GM21526 (cell line): Measurements from ENCODE around the gene TCP11.

Source experiments
- ATAC-seq: cut with Tn5 transposase; IDR thresholded peaks from one replicate; pipeline ENCODE4 v1.9.1; 2021; ENCODE audit warnings: moderate library complexity; ENCODE audit not compliant: unreplicated experiment, low FRiP score

TCP11 gene

DNA sequence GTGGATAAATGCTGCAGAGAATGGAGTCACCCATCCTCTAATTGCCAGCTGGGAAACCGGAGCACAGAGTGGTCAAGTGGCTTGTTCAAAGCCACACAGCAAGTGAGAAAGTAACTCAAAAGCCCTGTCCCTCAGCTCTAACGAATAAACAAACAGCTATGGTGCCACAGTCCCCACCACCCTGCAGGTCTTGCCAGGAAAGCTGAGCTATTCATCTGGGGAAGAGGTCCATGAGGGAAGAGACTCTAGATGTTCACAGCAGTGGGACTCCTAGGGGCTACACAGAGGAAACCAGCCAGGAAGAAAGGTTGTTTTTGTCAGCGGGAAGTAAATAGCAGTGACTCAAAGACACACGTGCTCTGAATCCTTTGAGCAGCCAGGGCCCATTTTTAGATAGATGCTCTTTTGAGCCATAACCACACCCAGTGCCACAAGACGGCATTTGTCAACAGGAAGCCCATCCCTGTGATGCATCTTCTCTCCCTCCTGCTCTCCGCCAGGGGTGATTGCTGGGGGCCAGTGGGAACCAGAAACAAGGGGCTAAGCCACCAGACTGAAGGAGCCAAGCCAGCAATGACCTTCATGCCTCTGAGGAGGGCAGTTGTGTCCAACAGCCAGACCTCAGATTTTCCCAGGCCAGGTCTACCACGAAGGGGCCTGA is 32.4 kb upstream of the TCP11 start:
- no peak for ATAC-seq

DNA sequence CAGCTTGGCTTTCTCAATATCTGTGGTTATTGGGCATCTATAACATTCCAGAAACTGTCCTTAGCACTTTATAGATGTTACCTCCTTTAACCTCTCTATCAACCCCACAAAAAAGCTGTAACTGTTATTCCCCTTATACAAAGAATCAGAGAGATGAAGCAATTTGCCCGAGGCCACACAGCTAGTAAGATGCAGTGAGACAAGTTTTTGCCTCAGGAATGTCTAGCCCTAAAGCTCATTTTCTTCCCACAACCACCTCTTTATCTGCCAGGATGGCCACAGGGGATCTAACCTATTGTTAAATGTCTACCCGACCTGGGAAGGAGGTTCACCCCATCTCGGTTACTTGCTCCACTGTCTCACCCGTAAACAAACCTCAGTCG is 31.9 kb upstream of the TCP11 start:
- ATAC-seq = no peak

DNA sequence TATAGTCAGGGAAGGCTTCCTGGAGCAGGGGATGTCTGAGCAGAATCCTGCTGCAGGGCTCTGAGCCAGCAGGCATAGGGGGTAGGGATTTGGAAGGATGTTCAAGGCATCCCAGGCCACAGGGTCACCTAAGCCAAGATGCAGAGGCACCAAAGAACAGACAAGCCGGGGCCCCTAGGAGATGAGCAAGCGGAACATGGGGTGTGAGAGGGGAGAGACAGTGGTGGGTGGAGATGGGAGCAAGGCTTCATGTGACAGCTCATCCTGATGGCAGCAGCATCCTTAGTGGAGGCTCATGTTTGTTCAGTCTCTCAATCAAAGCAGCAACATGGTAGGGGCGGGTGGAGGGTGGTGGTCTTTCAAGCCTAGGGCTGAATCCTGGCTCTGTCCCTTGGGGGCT is 29.8 kb upstream of the TCP11 start:
- ATAC-seq = no peak

DNA sequence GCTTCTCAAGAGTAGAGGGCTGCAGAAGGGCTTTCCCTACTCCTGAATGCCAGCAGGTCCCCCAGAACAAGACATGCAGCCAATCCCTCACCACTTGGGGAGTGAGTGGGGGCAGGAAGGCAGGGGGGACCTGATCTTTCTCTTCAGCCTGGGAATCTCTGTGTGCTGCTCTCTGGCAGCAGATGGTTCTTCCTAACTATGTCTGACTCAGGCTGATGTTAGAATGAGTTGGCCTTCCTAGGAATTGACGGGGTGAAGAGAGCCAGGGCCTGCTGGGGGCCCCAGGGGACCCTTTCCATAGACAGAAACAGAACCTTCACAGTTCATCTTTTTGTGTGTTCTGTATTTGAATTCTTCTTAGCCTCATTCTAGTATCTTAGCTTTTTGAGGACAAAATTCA is 29.0 kb upstream of the TCP11 start:
- ATAC-seq = no peak

DNA sequence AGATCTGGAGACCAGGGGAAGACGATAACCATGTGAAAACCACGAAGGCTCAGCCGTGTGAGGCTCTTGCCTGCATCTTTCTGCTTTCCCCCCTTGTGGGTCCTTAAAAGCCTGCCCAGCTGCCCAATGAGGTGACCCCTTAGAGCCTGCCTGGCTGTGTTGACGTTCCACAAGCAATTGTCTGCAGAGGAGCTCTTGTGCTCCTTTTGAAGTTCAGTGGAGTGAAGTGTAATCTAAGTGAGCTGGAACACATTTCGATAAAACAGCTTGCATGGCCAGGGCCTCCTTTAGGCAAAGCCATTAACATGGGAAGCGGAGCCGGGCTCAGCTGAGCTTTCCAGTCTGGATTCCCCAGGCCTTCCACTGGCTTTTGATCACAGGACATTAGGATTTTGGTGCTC is 27.3 kb upstream of the TCP11 start:
- ATAC-seq = no peak

DNA sequence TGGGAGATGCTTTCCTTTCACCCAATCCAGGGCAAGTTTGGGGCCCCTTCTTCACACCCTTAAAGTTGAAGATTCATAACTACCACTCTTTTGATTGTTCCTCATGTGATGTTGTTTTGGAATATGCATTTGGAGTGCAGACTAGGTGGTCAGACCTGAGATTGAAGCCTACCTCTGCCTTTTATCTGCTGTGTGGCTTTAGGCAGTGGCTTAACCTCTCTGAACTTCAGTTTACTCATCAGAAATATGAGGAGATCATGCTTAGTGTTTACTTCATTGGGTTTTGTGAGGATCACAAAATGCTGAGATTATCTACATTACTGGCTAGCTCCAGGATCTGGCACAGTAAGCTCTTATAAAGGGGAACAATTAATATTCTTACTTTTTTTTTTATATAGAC is 26.4 kb upstream of the TCP11 start:
- no peak for ATAC-seq

DNA sequence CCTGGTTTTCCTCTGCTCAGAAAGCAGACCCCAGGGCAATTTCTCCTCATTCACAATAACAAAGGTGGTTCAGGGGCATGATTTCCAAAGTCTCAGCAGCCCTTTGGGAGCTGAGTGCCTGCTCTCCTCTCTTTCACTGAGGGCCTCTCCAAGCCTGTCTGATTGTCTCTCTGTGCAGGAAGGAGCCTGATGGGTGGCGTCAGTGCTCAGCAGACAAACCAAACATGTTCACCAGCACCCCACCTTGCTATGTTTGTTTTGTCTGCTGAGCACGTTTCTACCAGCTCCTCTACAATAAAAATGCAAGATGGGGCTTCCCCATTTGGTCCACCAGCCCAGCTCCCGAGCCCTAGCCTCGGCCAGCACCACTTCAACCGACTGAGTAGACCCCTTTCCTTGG is 25.4 kb upstream of the TCP11 start:
- ATAC-seq = no peak

DNA sequence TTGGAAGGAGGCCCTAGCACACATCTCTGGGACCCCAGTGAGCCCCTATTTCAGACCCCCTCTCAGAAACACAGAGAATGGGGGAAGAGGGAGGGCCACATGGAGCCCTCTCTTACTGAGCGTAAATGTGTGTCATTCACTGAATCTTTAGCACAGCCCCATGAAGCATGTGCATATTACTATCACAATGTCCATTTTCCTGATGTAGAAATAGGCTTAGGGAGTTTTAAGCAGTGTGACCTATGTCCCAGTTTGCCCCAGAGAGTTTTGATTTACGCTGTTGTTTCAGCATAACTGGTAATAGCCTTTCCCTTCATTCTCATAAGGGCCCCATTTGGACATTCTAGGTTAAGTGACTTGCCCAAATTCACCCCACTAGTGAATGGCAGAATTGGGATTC is 25.0 kb upstream of the TCP11 start:
- ATAC-seq = no peak

DNA sequence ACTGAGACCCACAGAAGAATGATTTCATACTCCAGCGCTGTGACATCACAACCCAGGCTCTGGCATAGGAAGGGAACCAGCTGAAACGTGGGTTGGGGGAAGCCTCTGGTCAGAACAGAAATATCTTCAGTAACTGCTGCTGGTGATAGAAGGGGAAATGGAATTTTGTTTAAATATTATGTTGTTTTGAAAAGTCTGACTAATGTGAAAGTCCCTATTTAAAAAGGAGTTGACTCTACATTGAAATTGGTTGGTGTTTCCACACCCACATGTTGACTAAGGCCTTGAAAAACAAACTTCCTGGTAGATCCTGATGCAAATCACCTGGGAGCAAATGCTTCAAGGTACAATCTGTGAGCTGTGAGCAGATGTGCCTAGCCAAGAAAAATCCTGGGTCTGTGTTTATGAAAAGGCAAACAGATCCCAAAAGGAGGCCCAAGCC is 24.5 kb upstream of the TCP11 start:
- no peak for ATAC-seq

DNA sequence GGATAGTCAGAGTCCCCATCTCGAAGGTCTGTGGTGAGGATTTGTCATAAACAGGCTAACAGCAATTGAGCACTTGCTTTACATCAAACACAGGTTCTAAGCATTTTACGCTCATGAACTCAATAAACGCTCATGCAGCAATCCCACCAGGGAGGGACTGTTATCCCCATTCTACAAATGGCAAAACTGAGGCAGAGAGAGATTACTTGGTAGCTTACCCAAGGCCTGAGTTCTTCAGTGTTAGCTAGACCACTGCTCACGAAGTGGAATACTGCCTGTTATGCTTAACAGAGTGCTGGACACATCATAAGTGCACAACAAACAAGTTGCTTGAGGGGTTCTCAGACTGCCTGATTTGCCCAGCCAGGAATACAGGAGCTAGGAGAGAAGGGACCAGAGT is 23.7 kb upstream of the TCP11 start:
- ATAC-seq = no peak

DNA sequence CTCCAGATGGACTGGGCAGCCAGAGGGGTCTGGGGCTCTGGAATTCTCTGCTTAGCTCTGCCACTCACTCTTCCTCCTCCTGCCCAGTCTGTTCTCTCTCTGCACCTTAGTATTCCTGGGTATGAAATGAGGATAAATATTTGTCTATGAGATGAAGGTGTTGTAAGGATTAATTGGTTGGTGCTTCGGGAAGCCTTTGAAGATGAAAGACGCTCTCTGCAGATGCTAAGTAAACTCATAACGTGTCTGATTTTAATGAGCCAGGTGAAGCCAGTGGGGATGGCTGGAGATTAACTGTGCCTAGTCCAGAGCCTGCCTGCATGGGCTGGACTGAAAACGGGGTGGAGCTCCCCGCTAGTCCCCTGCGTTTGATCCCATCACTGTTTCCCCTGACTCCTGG is 23.1 kb upstream of the TCP11 start:
- no peak for ATAC-seq

DNA sequence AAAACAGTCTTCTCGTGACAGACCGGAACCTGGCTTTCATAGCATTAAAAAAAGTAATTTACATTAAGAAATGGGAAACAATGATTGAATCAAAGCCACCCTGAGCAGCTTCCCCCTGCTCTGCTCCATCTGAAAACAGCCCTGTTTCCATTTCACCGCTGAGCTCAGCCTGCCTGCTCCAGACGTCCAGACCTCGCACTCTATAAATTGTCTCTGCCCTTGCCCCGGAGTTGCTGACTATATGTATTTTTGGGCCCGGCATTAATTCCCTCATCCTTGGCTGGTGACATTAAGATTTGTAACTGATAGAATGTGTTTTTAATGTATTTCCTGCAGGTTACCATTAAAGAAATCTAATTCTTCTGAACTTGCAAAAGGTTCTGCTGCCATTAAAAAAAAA is 22.7 kb upstream of the TCP11 start:
- ATAC-seq = no peak

DNA sequence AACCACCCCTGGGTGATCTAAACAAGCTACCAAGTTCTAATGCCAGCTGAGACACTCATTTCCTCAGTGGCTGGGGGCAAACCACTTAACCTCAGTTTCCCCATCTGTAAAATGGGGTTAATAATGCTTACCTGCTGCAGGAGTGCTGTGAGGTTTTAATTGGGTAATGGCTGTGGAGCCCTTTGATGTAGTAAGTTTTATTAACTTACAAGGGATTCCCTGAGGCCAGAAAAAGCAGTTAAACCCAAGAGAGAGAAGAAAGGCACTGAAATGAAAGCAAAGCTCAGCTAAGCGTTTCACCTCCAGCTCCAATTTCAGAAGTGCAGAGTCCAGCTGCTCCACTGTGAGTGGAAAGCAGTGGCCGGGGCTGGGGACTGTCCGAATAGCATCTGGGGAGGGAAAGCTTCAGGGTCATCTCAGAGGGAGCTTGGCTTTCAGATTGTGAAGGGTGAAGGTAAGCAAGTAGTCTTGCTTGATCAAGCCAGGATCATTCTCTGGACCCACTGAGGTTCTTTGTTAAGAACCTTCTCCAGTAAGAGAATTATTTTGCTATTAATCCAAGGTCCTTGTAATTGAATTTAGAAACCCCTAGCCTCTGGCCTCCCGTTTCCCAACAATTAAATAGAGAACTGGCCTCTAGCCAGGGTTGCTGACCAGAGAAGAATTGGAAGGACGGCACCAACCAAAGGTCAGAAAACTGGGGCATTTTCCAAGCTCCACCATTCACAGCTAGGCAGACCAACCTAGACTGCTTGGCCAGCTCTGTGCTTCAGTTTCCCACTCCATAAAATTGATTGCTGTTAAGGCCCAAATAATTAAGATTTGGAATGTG is 20.9 kb upstream of the TCP11 start:
- ATAC-seq = no peak

DNA sequence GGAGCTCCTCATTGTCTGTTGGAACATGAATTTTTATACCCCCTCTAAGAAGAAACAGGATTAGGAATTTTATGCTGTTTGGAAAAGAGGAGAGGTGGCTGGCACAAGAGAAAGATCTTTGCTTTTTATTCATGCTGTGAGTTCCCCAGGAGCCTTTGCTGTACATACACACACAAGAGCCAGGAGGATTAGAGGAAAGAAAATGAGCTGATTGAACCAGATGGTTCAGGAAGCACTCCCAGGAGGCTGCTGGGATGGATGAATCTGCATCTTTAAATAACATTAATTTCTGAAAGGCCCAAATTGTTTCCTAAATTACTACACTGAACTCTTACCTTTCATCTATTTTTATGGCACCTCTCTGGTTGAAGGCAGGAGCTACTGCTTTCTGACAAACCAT is 20.1 kb upstream of the TCP11 start:
- ATAC-seq = no peak

DNA sequence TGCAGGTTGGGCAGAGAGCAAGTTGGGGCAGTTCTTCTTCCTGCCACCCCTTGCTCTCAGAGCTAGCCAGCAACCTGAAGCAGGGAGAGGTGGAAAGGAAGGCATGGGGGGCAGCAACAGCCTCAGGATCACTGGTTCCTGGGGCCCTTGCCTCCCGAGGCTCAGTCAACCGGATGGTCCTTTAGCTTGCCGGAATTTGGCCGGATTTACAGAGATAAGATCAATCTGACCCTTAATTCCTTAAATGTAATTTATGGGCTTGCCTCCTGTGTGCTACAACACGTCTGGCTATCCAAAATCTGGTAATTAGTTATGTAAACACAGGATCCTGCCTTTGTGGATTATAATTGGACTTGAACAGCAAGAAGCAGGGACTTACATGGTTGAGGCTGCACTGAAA is 19.5 kb upstream of the TCP11 start:
- ATAC-seq = no peak

DNA sequence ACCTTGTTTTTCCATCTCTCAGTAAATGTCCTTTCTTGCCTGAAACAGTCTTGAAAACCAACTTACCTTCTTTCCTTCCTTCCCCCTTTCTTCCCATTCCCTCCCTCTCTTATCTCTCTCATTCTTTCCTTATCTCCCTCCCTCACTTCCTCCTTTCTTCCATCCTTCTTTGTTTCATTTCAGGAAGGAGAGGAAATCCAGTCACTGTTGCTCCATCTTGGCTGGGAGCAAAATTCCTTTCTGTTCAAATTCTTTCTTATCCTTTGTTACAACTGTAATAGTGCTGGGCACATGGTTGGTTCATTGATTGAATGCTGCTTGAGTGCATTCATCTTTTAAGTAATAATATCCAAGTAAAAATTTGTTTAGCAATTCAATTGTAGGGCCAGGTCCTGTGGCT is 17.4 kb upstream of the TCP11 start:
- ATAC-seq = no peak

DNA sequence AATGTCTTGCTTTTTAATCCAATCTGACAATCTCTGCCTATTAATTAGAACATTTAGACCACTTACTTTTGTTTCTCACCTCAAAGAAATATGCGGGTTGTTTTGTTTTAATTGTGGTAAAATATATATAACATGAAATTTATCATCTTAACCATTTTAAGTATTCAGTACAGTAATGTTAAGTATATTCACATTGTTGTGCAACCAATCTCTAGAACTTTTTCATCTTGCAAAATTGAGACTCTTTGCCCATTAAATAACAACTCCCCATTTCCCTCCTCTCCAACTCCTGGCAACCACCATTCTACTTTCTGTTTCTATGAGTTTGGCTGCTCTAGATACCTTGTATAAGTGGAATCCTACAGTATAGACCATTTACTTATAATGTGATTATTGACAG is 13.8 kb upstream of the TCP11 start:
- ATAC-seq = no peak

DNA sequence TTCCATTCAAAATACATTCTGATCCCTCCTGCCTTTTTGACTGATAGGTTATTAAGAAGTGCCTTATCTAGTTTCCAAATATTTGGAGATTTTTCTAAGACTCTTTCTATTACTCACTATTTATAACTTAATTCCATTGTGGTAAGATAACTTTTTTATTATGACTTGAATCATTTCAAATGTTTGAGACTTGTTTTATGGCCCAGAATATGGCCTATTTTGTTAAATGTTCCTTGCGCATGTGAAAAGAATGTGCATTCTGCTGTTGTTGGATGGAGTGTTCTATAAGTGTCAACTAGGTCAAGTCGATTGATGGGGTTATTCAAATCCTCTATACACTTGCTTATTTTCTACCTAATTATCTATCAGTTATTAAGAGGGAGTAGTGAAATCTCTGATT is 13.1 kb upstream of the TCP11 start:
- no peak for ATAC-seq

DNA sequence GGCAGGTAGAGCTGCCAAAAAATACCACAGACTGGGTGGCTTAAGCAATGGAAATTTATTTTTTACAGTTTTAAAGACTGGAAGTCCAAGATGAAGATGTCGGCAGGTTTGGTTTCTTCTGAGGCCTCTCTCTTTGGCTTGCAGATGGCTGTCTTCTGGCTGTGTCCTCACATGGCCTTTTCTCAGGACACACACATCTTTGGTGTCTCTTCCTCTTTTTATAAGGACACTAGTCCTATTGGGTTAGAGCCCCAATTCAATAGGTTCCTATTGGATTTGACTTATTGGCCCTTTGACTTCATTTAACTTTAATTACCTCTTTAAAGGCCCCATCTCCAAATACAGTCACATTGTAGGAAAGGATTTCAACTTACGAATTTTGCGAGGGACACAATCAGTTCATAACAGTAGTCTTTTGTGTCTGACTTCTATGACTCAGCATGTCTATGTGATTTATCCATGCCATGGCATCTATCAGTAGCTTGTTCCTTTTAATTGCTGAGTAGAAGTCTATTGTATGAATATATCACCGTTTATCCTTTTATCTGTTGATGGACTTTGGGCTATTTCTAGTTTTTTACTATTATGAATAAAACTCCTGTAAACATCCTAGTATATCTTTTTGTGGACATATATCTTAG is 11.0 kb upstream of the TCP11 start:
- ATAC-seq = no peak

DNA sequence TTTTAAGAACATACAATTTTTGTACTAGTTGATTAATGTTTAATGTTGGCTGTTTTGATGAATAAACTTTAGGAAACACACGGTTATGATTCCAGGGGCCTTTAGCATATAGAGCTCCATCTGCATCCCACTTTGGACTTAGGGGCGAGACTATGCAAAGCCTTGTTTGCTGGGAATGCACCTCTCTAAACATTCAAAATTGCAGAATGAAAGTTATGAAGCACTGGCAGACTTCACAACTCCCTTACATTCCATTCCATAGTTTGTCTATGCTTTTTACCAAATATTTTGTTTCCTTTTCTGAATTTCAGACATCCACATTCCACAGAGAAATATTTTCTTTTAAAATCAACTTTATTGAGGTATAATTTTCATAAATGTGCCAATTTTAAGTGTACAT is 10.3 kb upstream of the TCP11 start:
- ATAC-seq = no peak

DNA sequence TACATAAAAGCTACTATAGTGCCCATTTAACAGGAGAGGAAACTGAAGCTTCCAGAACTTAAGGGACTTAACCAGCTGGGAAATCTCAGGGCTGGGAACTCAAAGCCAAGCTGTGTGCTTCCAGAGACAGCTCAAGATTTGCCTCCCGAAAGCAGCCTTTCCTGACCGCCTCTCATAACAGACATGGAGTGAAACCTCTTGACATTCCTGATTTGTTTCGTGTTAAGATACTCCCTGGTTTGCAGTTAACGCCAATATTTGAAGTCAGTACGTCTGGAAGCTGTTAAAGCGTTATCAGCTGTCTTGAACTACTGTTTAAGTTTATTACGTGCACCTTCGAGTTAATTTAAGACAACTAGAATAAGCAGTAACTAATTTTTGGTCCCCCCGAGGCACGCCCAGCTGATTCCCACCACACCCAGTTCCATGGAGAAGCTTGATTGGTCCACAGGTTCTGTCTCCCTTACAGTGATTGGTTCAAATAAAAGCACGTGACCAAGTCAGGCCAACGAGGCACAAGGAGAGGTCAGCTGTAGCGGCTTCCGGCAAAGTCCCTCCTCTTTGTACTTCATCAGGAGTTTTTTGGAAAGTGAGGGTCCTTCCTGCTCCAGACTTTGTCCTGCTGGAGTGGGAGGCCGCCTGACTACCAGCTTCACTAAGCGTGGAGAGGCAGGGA is 8.9 kb upstream of the TCP11 start:
- no peak for ATAC-seq
